ENCODE measurements around the gene TTC19. TPM values are rescaled to one million over a fixed set of nuclear protein-coding genes. Genes with fewer than 3 reads are reported as not detected.
"Not testable (repeated sequence)": the region's sequence is repeated elsewhere in the genome, so short reads cannot be mapped to it uniquely, and the experiment has no call there.

TTC19 gene
- total and polyA plus RNA-seq, 2 donors (not counting 3 experiments of a cell fraction or from before 2014, with no cell fraction given): 7.8 to 32.8 TPM

- H2AFZ ChIP-seq (ENCODE audit: low read depth, low read length); H4K20me1 ChIP-seq (replicated peaks; ENCODE audit: control insufficient read depth, extremely low read depth, insufficient read depth, low read length); DNase-seq (ENCODE audit: low read depth, low spot score); H3K4me2 ChIP-seq (ENCODE audit: insufficient read depth, low read length); H3K27ac ChIP-seq (ENCODE audit: insufficient read depth, low read depth, low read length); H3K9me1 ChIP-seq (replicated peaks; ENCODE audit: control insufficient read depth, extremely low read depth, insufficient read depth, low read length); POLR2A ChIA-PET; CTCF ChIA-PET; intact Hi-C loops (cut with micrococcal nuclease); H3K4me3 ChIP-seq (replicated peaks in 1 of 3; ENCODE audit: insufficient read depth in 1 of 3, low read depth in 1 of 3, low read length in 3 of 3); H3K27me3 ChIP-seq (ENCODE audit: control insufficient read depth in 2 of 2, insufficient read depth in 2 of 2, low read length in 2 of 2); FAIRE-seq; H3K79me2 ChIP-seq (ENCODE audit: control insufficient read depth, insufficient read depth, low read length); BruUV-seq (replicated peaks); H3K9me3 ChIP-seq (replicated peaks; ENCODE audit: control insufficient read depth, insufficient read depth, low read length); dilution Hi-C loops (cut with MboI; ENCODE audit: extremely low pct_ligation_motif_present, low sequenced_read_pairs); H3K9ac ChIP-seq (replicated peaks; ENCODE audit: extremely low read depth, insufficient read depth, low read length): not testable (repeated sequence)
- Histone ChIP-seq H3K4me1 (ENCODE audit: control insufficient read depth, extremely low read depth, insufficient read depth, low read length) (peaks cover 13% of the 10 kb centered on the region), H3K36me3 (ENCODE audit: control insufficient read depth in 2 of 2, extremely low read depth in 1 of 2, insufficient read depth in 2 of 2, low read length in 2 of 2) (peaks cover 10 to 11% of the 10 kb centered on the region in 2 experiments)
Measured at GRCh38 chr17:15979013-15979412, 20.6 kb upstream of the TTC19 start.

GRCh38 chr17:15981208-15981607, 18.4 kb upstream of the TTC19 start:
- ChIA-PET POLR2A (no interaction called here), CTCF (interaction anchor here (1.0 to 2.5 kb wide), 3 partner anchors 15 to 36 kb away, joined by 3 to 9 read pairs (median 5); partner anchors contain the start of genes ADORA2B and ZSWIM7)
- intact Hi-C loops (cut with micrococcal nuclease) (no loop called here), dilution Hi-C loops (cut with MboI; ENCODE audit: extremely low pct_ligation_motif_present, low sequenced_read_pairs) (no loop called here)
- Histone ChIP-seq H3K9ac (replicated peaks; ENCODE audit: extremely low read depth, insufficient read depth, low read length) (no peak overlapping the region), H4K20me1 (replicated peaks; ENCODE audit: control insufficient read depth, extremely low read depth, insufficient read depth, low read length) (no peaks in the 10 kb centered on the region), H3K27me3 (ENCODE audit: control insufficient read depth in 2 of 2, insufficient read depth in 2 of 2, low read length in 2 of 2) (no peaks in the 10 kb centered on the region), H3K4me1 (ENCODE audit: control insufficient read depth, extremely low read depth, insufficient read depth, low read length) (peaks cover 22% of the 10 kb centered on the region), H3K4me3 (replicated peaks in 1 of 3; ENCODE audit: insufficient read depth in 1 of 3, low read depth in 1 of 3, low read length in 3 of 3) (no peak overlapping the region), H3K36me3 (ENCODE audit: control insufficient read depth in 2 of 2, extremely low read depth in 1 of 2, insufficient read depth in 2 of 2, low read length in 2 of 2) (peaks cover 6 to 10% of the 10 kb centered on the region in 2 experiments), H3K9me3 (replicated peaks; ENCODE audit: control insufficient read depth, insufficient read depth, low read length) (no peaks in the 10 kb centered on the region), H3K27ac (ENCODE audit: insufficient read depth, low read depth, low read length) (peak overlapping the region; percentile 57), H3K79me2 (ENCODE audit: control insufficient read depth, insufficient read depth, low read length) (no peaks in the 10 kb centered on the region), H2AFZ (ENCODE audit: low read depth, low read length) (no peak overlapping the region), H3K9me1 (replicated peaks; ENCODE audit: control insufficient read depth, extremely low read depth, insufficient read depth, low read length) (no peaks in the 10 kb centered on the region), H3K4me2 (ENCODE audit: insufficient read depth, low read length) (no peak overlapping the region)
- TF ChIP-seq FOS (IDR thresholded peaks at IDR 0.05; ENCODE audit: borderline replicate concordance, insufficient read depth, low read length): no peak
- TF ChIP-seq MAX (IDR thresholded peaks at IDR 0.05; ENCODE audit: insufficient read depth, insufficient read length): no peak
- TF ChIP-seq GATA2 (IDR thresholded peaks at IDR 0.05; ENCODE audit: insufficient read depth, insufficient read length, low read depth, low read length): no peak
- TF ChIP-seq JUN (IDR thresholded peaks at IDR 0.05; ENCODE audit: borderline replicate concordance, insufficient read depth, insufficient read length, low read depth): no peak
- TF ChIP-seq CTCF (IDR thresholded peaks at IDR 0.05; ENCODE audit: extremely low read depth in 1 of 2, insufficient read depth in 1 of 2, low read depth in 1 of 2, low read length in 2 of 2): no peak
- TF ChIP-seq POLR2AphosphoS5 (IDR thresholded peaks at IDR 0.05; ENCODE audit: insufficient read depth, low read depth, low read length): no peak
- TF ChIP-seq EZH2 (IDR thresholded peaks at IDR 0.05; ENCODE audit: borderline replicate concordance, low read depth, low read length, severe bottlenecking): no peak
- no peak for TF ChIP-seq POLR2A (IDR thresholded peaks at IDR 0.05; ENCODE audit: low read depth, low read length)
- no peak for TF ChIP-seq MYC (IDR thresholded peaks at IDR 0.05; ENCODE audit: low read depth, low read length)
- DNase-seq (ENCODE audit: low read depth, low spot score) (no peak), FAIRE-seq (no peak)
- no TSS peak for BruUV-seq (replicated peaks)

Data from endothelial cell of umbilical vein (primary cell).